K562 (cell line): Measurements from ENCODE around the gene PIK3CB. TPM values are rescaled to one million over a fixed set of nuclear protein-coding genes. Genes with fewer than 3 reads are reported as not detected.

Source experiments
- ATAC-seq: fragments of 200-7000 bp; cut with Tn5 transposase; 3 replicates; pipeline ENCODE4 v1.9.1; 2020; ENCODE audit warnings: moderate library complexity
- BruUV-seq: library from RNA; stranded (reverse); fragments of 400-500 nt; replicated peaks from 2 replicates; lab custom pipeline; 2021; lab: Mats Ljungman, UMichigan
- CTCF ChIA-PET: fragments of 300-600 bp; formaldehyde crosslinking; extraction: SDS; loops from one replicate; lab custom pipeline; 2021; ENCODE audit warnings: low intra/inter-chr PET ratio; lab: Yijun Ruan, JAX
- POLR2A ChIA-PET: fragments of 300-600, 350-650 bp; sonication (Branson Sonifier 250); formaldehyde crosslinking; extraction: SDS; loops from one replicate; lab custom pipeline; 2021; ENCODE audit warnings: antibody characterized with exemption, inconsistent platforms; lab: Yijun Ruan, JAX
- DNase-seq, 4 experiments: peaks; one replicate each; pipeline versions ENCODE4 v3.0.0 to v3.0.0-alpha.2; 2011 to 2018; ENCODE audit warnings: low spot score in 3 of 4, mixed read lengths in 3 of 4; ENCODE audit errors: extremely low read depth in 1 of 4
- FAIRE-seq: peaks from 2 replicates; lab custom pipeline; 2011; peaks lifted over from hg19 to GRCh38; lab: Jason Lieb, UNC
- H2AFZ ChIP-seq: 2 replicates; pipeline ENCODE4 v1.6.0; 2011; ENCODE audit warnings: low read depth, low read length, control low read depth, inconsistent platforms
- H3K27ac ChIP-seq: fragments of 200-600 bp; 3 replicates; pipeline ENCODE4 v1.8.0; 2011; ENCODE audit warnings: low read depth, mild to moderate bottlenecking, control low read depth, inconsistent platforms, low read length, moderate library complexity, mixed read lengths; ENCODE audit errors: extremely low read depth
- H3K27me3 ChIP-seq, 2 experiments: fragments of 300-600 bp in 1 of 2; 2 replicates in 1 of 2; 3 replicates in 1 of 2; pipeline versions ENCODE4 v1.6.0 to v1.8.0; 2011; ENCODE audit warnings: inconsistent platforms in 2 of 2, low read length in 2 of 2, mild to moderate bottlenecking in 1 of 2, mixed read lengths in 1 of 2, moderate library complexity in 1 of 2; ENCODE audit not compliant: control insufficient read depth in 2 of 2, insufficient read depth in 2 of 2
- H3K36me3 ChIP-seq: fragments of 300-600 bp; 3 replicates; pipeline ENCODE4 v1.8.0; 2011; ENCODE audit warnings: mild to moderate bottlenecking, low read length, inconsistent platforms; ENCODE audit not compliant: control insufficient read depth, insufficient read depth
- H3K4me1 ChIP-seq, 2 experiments: fragments of 200-600 bp in 1 of 2; replicated peaks in 1 of 2; 2 replicates in 1 of 2; 3 replicates in 1 of 2; pipeline versions ENCODE4 v1.5.1 to v1.8.0; 2011; ENCODE audit warnings: inconsistent platforms in 2 of 2, low read length in 2 of 2, mild to moderate bottlenecking in 1 of 2, mixed read lengths in 1 of 2, moderate library complexity in 1 of 2; ENCODE audit not compliant: control insufficient read depth in 2 of 2, insufficient read depth in 2 of 2
- H3K4me2 ChIP-seq: 2 replicates; pipeline ENCODE4 v1.6.1; 2011; ENCODE audit warnings: low read length, control low read depth, inconsistent platforms, mixed read lengths; ENCODE audit not compliant: insufficient read depth
- H3K4me3 ChIP-seq: fragments of 200-600 bp; sonication (generic), shearing (Covaris generic); 2 replicates; pipeline ENCODE4 v1.5.1; 2016; ENCODE audit warnings: control low read depth, inconsistent platforms
- H3K79me2 ChIP-seq: fragments of 200-600 bp; 3 replicates; pipeline ENCODE4 v1.8.0; 2011; ENCODE audit warnings: low read length, inconsistent platforms; ENCODE audit not compliant: control insufficient read depth, insufficient read depth
- H3K9ac ChIP-seq, 2 experiments: 2 replicates each; pipeline versions ENCODE4 v1.6.0 to v1.6.1; 2011; ENCODE audit warnings: low read depth in 2 of 2, low read length in 2 of 2, control low read depth in 1 of 2, inconsistent platforms in 1 of 2, mild to moderate bottlenecking in 1 of 2, mixed read lengths in 1 of 2; ENCODE audit not compliant: insufficient read depth in 1 of 2
- H3K9me1 ChIP-seq: one replicate; pipeline ENCODE4 v1.6.0; 2011; ENCODE audit warnings: inconsistent platforms, mild to moderate bottlenecking, low read length, moderate library complexity; ENCODE audit not compliant: control insufficient read depth, insufficient read depth
- H3K9me3 ChIP-seq: replicated peaks from 2 replicates; pipeline ENCODE4 v1.5.1; 2011; ENCODE audit warnings: low read depth, low read length, inconsistent platforms; ENCODE audit not compliant: control insufficient read depth, insufficient read depth
- H4K20me1 ChIP-seq: replicated peaks from 2 replicates; pipeline ENCODE4 v1.6.1; 2011; ENCODE audit warnings: low read length, inconsistent platforms, mixed read lengths; ENCODE audit not compliant: control insufficient read depth, insufficient read depth
- CBX5 ChIP-seq: IDR thresholded peaks from 2 replicates; pipeline ENCODE4 v1.6.1; 2014; ENCODE audit warnings: low read depth, borderline replicate concordance
- CC2D1A ChIP-seq: fragments of 450-650 bp; IDR thresholded peaks from 2 replicates; pipeline ENCODE4 v1.6.1; 2017; ENCODE audit warnings: mild to moderate bottlenecking
- ESRRA ChIP-seq: fragments of 450-650 bp; IDR thresholded peaks from 2 replicates; pipeline ENCODE4 v1.6.1; 2014; ENCODE audit warnings: low read depth, mild to moderate bottlenecking, moderate library complexity, borderline replicate concordance
- FOXM1 ChIP-seq, 2 experiments: fragments of 450-650 bp in 1 of 2; sonication (generic) in 1 of 2; formaldehyde crosslinking in 1 of 2; IDR thresholded peaks; 2 replicates each; pipeline versions ENCODE4 v1.6.1 to v1.9.0; 2017 to 2022; ENCODE audit warnings: low read depth in 2 of 2, mild to moderate bottlenecking in 2 of 2, missing genetic modification reagents in 1 of 2, moderate library complexity in 1 of 2
- RNF2 ChIP-seq: sonication (generic); IDR thresholded peaks from 2 replicates; pipeline ENCODE4 v1.6.1; 2016
- SRSF3 ChIP-seq: fragments of 200-400 bp; formaldehyde crosslinking; IDR thresholded peaks from 2 replicates; pipeline ENCODE4 v1.6.1; 2016; ENCODE audit warnings: mild to moderate bottlenecking, low read length, moderate library complexity; ENCODE audit not compliant: insufficient read depth
- TCF7 ChIP-seq: sonication (generic); IDR thresholded peaks from 2 replicates; pipeline ENCODE4 v1.6.1; 2016; ENCODE audit warnings: antibody characterized with exemption, borderline replicate concordance
- YBX1 ChIP-seq: fragments of 450-650 bp; IDR thresholded peaks from 2 replicates; pipeline ENCODE4 v1.7.1; 2016; ENCODE audit warnings: mild to moderate bottlenecking
- ZNF212 ChIP-seq: fragments of 450-650 bp; formaldehyde crosslinking; IDR thresholded peaks from 2 replicates; pipeline ENCODE4 v1.4.0; 2020; ENCODE audit warnings: mild to moderate bottlenecking
- in situ Hi-C: fragments of 300-500 bp; cut with MboI; formaldehyde crosslinking; loops from 4 replicates; pipeline ENCODE4 v1.15.0; 2018; ENCODE audit warnings: inconsistent platforms, mixed read lengths
- intact Hi-C: fragments of 100-400 bp; cut with micrococcal nuclease; formaldehyde crosslinking; loops from 2 replicates; pipeline ENCODE4 v1.14.2; 2022
- polyA plus RNA-seq, 8 experiments: library from polyadenylated mRNA; depleted of rRNA in 4 of 8; stranded (reverse) in 5 of 8; unstranded in 3 of 8; fragments of >200 nt; fragmentation: Nextera tagmentation in 2 of 8; fragmentation: Illumina TruSeq in 1 of 8; extraction: Ambion mirVana in 2 of 8; extraction: Trizol in 1 of 8; gene quantifications; 2 replicates each; pipeline versions ENCODE4 v1.2.1 to v1.2.3, GENCODE V29; 2011 to 2014; ENCODE audit warnings: inconsistent platforms in 1 of 8, missing spikeins in 1 of 8
- total RNA-seq, 7 experiments: library from RNA; depleted of rRNA in 6 of 7; stranded (reverse); fragments of >200 nt in 6 of 7; fragmentation: Illumina TruSeq in 2 of 7; extraction: Trizol in 2 of 7; gene quantifications; 2 replicates each; pipeline versions ENCODE4 v1.2.1 to v1.2.3, GENCODE V29; 2011 to 2021; ENCODE audit warnings: low replicate concordance in 1 of 7
- TF ChIP-seq, protein P1 (sequence below): sonication (generic); formaldehyde crosslinking; IDR thresholded peaks from 2 replicates; pipeline ENCODE4 v1.8.0; 2022; ENCODE audit warnings: mild to moderate bottlenecking, missing genetic modification reagents, borderline replicate concordance
- TF ChIP-seq, protein P2 (sequence below): fragments of 450-650 bp; formaldehyde crosslinking; IDR thresholded peaks from 2 replicates; pipeline ENCODE4 v1.4.0; 2020; ENCODE audit warnings: mild to moderate bottlenecking, mixed read lengths
- TF ChIP-seq, protein P3 (sequence below): fragments of 250-450 bp; sonication (Bioruptor Pico); IDR thresholded peaks from 2 replicates; pipeline ENCODE4 v1.5.0; 2020; ENCODE audit warnings: mild to moderate bottlenecking

Gene PIK3CB
- total and polyA plus RNA-seq, 9 of the 15 experiments (the other 6 are each of a cell fraction or from before 2014, with no cell fraction given): 15.3 to 62.6 (median 28.3) TPM

DNA sequence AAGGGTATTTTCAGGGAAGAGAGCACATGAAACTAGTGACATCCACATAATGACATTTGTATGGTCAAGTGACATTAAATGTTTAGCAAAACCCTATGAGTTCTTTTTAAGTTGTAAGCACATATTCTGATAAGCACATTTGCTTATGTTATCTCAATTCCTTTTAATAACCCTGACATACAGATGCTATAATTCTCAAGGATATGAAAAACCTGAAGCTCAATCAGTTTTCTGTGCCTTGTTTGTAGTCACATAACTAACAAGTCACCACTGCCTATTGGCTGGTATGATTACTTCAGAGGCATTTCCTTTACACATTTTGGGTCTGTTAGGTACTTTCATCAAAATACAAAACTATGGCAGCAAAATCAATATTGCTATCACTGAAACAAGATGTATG is 152.1 kb downstream of the PIK3CB start:
- Histone ChIP-seq H3K9ac (no peak overlapping the region), H3K9me3 (peaks cover 3% of the 10 kb centered on the region), H3K27me3 (no peaks in the 10 kb centered on the region), H3K79me2 (peaks cover 3% of the 10 kb centered on the region; the same call in 1 of the 3 replicates), H3K4me3 (no peak overlapping the region), H3K4me1 (peaks cover 6 to 18% of the 10 kb centered on the region in 2 experiments; a peak in 4 of 5 replicates), H3K9me1 (no peaks in the 10 kb centered on the region), H3K4me2 (no peak overlapping the region), H2AFZ (no peak overlapping the region), H3K27ac (no peak overlapping the region), H4K20me1 (no peaks in the 10 kb centered on the region), H3K36me3 (peaks cover 78% of the 10 kb centered on the region)
- no peak for DNase-seq
- ATAC-seq: no peak
- in situ Hi-C loops: no loop called here
- POLR2A ChIA-PET: no interaction called here
- no TSS peak for BruUV-seq
- CTCF ChIA-PET: no interaction called here
- TF ChIP-seq FOXM1 (IDR thresholded peaks at IDR 0.05; ENCODE audit: low read depth): no peak
- no peak for TF ChIP-seq FOXM1 (CRISPR knock-in tag; IDR thresholded peaks at IDR 0.05; ENCODE audit: low read depth)
- TF ChIP-seq, protein P1, sequence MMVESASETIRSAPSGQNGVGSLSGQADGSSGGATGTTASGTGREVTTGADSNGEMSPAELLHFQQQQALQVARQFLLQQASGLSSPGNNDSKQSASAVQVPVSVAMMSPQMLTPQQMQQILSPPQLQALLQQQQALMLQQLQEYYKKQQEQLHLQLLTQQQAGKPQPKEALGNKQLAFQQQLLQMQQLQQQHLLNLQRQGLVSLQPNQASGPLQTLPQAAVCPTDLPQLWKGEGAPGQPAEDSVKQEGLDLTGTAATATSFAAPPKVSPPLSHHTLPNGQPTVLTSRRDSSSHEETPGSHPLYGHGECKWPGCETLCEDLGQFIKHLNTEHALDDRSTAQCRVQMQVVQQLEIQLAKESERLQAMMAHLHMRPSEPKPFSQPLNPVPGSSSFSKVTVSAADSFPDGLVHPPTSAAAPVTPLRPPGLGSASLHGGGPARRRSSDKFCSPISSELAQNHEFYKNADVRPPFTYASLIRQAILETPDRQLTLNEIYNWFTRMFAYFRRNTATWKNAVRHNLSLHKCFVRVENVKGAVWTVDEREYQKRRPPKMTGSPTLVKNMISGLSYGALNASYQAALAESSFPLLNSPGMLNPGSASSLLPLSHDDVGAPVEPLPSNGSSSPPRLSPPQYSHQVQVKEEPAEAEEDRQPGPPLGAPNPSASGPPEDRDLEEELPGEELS (CRISPR knock-in tag): no peak
- TF ChIP-seq ZNF212 (CRISPR knock-in tag): no peak
- TF ChIP-seq YBX1: no peak
- TF ChIP-seq, protein P2, sequence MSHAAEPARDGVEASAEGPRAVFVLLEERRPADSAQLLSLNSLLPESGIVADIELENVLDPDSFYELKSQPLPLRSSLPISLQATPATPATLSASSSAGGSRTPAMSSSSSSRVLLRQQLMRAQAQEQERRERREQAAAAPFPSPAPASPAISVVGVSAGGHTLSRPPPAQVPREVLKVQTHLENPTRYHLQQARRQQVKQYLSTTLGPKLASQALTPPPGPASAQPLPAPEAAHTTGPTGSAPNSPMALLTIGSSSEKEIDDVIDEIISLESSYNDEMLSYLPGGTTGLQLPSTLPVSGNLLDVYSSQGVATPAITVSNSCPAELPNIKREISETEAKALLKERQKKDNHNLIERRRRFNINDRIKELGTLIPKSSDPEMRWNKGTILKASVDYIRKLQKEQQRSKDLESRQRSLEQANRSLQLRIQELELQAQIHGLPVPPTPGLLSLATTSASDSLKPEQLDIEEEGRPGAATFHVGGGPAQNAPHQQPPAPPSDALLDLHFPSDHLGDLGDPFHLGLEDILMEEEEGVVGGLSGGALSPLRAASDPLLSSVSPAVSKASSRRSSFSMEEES: no peak
- no peak for TF ChIP-seq RNF2
- no peak for TF ChIP-seq CBX5
- TF ChIP-seq, protein P3, sequence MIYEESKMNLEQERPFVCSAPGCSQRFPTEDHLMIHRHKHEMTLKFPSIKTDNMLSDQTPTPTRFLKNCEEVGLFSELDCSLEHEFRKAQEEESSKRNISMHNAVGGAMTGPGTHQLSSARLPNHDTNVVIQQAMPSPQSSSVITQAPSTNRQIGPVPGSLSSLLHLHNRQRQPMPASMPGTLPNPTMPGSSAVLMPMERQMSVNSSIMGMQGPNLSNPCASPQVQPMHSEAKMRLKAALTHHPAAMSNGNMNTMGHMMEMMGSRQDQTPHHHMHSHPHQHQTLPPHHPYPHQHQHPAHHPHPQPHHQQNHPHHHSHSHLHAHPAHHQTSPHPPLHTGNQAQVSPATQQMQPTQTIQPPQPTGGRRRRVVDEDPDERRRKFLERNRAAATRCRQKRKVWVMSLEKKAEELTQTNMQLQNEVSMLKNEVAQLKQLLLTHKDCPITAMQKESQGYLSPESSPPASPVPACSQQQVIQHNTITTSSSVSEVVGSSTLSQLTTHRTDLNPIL: no peak
- no peak for TF ChIP-seq ESRRA
- TF ChIP-seq SRSF3: no peak
- TF ChIP-seq CC2D1A: no peak
- no peak for TF ChIP-seq TCF7
- intact Hi-C loops: no loop called here
- FAIRE-seq: no peak
